HG03135 (cell line): Measurements from ENCODE around the gene ADCK2.
"Not testable (repeated sequence)": the region's sequence is repeated elsewhere in the genome, so short reads cannot be mapped to it uniquely, and the experiment has no call there.

Source experiments
- ATAC-seq: cut with Tn5 transposase; IDR thresholded peaks from one replicate; pipeline ENCODE4 v1.9.1; 2021; ENCODE audit warnings: mild to moderate bottlenecking, moderate library complexity; ENCODE audit not compliant: unreplicated experiment

The ADCK2 gene

GRCh38 chr7:140693849-140694248, 21.1 kb downstream of the ADCK2 start:
- not testable (repeated sequence) for ATAC-seq

- no peak for ATAC-seq
Observed at GRCh38 chr7:140694592-140694991, 21.8 kb downstream of the ADCK2 start.

- ATAC-seq, result no peak
Observed at GRCh38 chr7:140695381-140695780, 22.6 kb downstream of the ADCK2 start.

- no peak for ATAC-seq
Observed at GRCh38 chr7:140696024-140696679, 23.4 kb downstream of the ADCK2 start.

GRCh38 chr7:140696680-140697446, 24.1 kb downstream of the ADCK2 start, which contains the start of gene NDUFB2:
TSS of gene NDUFB2 (plus strand) at chr7:140696708. CDS start at chr7:140696745, 37 bp downstream.
- ATAC-seq, result peak; percentile 92

GRCh38 chr7:140697447-140698143, 24.9 kb downstream of the ADCK2 start:
- no peak for ATAC-seq

- no peak for ATAC-seq
Observed at GRCh38 chr7:140698477-140698876, 25.7 kb downstream of the ADCK2 start.

- ATAC-seq, result no peak
Observed at GRCh38 chr7:140702774-140703173, 30.0 kb downstream of the ADCK2 start.

- no peak for ATAC-seq
Observed at GRCh38 chr7:140704205-140704604, 31.5 kb downstream of the ADCK2 start.

GRCh38 chr7:140707132-140707531, 34.4 kb downstream of the ADCK2 start:
- no peak for ATAC-seq

GRCh38 chr7:140708764-140709163, 36.0 kb downstream of the ADCK2 start:
- ATAC-seq, result not testable (repeated sequence)

- ATAC-seq, result not testable (repeated sequence)
Observed at GRCh38 chr7:140712392-140712791, 39.6 kb downstream of the ADCK2 start.

GRCh38 chr7:140714331-140715040, 41.7 kb downstream of the ADCK2 start:
- ATAC-seq, result no peak

- no peak for ATAC-seq
Observed at GRCh38 chr7:140719721-140720120, 47.0 kb downstream of the ADCK2 start.

GRCh38 chr7:140722254-140722653, 49.5 kb downstream of the ADCK2 start:
- ATAC-seq, result no peak

- no peak for ATAC-seq
Observed at GRCh38 chr7:140723006-140723405, 50.3 kb downstream of the ADCK2 start.

- no peak for ATAC-seq
Observed at GRCh38 chr7:140723574-140723973, 50.8 kb downstream of the ADCK2 start.

GRCh38 chr7:140724706-140725105, 52.0 kb downstream of the ADCK2 start:
- no peak for ATAC-seq

GRCh38 chr7:140726281-140726680, 53.5 kb downstream of the ADCK2 start:
- no peak for ATAC-seq

GRCh38 chr7:140732416-140732815, 59.7 kb downstream of the ADCK2 start:
- no peak for ATAC-seq

GRCh38 chr7:140734096-140734495, 61.4 kb downstream of the ADCK2 start:
- no peak for ATAC-seq
